HG03025 (cell line): Measurements from ENCODE around the gene BMI1.

ENCODE experiments used
- ATAC-seq: cut with Tn5 transposase; IDR thresholded peaks from one replicate; pipeline ENCODE4 v1.9.1; 2021; ENCODE audit warnings: mild to moderate bottlenecking, moderate library complexity; ENCODE audit not compliant: unreplicated experiment, low FRiP score

The BMI1 gene

DNA sequence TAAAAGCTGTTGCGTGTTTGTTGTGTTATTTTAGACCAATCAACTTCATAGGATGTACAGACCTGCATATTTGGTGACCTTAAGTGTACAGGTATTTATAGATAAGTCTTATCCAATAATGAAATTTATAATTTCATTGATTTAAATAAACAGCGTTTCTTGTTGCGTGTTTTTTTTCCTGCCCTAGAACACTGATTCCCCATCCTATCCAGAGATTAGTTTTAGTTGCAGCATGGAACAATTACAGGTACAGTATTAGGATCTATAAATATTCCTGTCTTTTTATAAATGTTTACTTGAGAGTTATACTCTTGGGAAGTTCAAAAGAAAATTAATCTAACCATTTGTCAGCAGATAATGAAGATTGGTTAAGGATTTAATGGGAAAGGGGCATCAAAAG, 2.1 kb upstream of the BMI1 start:
- no peak for ATAC-seq

DNA sequence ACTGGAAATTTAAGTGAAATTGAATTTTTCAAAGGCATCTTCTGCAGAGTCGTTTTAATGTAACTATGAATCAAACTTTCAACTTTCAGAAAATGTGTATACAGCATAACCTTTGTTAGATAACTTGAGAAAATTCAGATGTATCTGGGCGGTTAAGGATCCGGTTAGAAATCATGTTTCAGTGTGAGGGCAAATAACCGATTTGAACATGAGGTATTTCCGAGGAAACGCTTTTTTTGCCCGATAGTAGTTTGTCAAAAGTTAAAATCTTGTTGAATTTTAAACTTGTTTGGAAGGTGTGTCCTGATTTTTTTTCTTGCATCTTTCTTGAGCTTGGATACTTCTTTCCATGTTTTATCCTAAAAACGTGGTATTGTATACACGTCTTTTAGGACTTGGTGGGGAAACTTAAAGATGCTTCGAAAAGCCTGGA, 1.3 kb upstream of the BMI1 start:
- ATAC-seq, result no peak

DNA sequence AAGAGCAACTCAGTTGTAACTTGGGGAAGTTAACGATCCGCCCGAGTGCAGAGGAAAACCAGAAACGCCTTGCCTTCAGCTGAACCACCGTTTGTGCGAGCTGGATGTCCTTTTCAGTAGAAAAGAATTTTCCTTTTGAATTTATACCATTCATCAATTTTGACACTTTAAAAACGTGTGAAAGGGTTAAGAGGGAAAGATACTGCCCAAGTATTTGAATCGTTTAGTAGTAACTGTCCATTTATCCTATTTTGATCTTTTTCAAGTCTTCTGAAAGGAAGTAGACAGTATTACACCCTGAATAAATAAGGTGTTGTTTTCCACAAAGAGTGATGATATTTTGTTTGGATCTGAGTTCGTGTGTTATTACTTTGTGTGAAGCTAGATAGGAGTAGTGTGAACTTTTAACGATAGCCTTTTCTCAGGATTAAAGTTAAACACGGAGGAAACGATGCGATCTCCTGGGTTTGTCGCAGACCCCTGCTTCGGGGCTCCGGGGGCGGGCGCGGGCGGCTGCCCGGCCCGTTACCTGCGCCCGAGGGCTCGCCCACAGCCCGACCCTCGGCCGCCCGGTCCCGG, 830 bp upstream of the BMI1 start:
- ATAC-seq, result no peak

DNA sequence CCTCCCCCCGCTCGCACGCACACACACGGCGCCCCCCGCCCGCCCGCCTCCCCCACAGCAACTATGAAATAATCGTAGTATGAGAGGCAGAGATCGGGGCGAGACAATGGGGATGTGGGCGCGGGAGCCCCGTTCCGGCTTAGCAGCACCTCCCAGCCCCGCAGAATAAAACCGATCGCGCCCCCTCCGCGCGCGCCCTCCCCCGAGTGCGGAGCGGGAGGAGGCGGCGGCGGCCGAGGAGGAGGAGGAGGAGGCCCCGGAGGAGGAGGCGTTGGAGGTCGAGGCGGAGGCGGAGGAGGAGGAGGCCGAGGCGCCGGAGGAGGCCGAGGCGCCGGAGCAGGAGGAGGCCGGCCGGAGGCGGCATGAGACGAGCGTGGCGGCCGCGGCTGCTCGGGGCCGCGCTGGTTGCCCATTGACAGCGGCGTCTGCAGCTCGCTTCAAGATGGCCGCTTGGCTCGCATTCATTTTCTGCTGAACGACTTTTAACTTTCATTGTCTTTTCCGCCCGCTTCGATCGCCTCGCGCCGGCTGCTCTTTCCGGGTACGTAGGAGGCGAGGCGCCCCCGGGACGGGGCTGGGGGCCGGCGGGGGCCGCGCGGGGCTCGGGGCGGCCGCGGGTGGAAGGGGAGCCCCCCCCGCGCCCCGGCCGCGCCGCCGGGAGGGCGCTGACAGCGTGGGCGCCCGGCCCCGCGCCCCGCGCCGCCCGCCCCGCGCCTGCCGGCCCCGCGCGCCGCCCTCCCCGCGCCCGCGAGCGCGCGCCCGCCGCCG, 441 bp downstream of the BMI1 start:
- ATAC-seq, result no peak

- ATAC-seq, result no peak
These were observed 1.2 kb downstream of the BMI1 start for GRCh38 chr10:22321924-22322640.

- ATAC-seq, result no peak
These were observed 1.8 kb downstream of the BMI1 start for GRCh38 chr10:22322641-22323160.

DNA sequence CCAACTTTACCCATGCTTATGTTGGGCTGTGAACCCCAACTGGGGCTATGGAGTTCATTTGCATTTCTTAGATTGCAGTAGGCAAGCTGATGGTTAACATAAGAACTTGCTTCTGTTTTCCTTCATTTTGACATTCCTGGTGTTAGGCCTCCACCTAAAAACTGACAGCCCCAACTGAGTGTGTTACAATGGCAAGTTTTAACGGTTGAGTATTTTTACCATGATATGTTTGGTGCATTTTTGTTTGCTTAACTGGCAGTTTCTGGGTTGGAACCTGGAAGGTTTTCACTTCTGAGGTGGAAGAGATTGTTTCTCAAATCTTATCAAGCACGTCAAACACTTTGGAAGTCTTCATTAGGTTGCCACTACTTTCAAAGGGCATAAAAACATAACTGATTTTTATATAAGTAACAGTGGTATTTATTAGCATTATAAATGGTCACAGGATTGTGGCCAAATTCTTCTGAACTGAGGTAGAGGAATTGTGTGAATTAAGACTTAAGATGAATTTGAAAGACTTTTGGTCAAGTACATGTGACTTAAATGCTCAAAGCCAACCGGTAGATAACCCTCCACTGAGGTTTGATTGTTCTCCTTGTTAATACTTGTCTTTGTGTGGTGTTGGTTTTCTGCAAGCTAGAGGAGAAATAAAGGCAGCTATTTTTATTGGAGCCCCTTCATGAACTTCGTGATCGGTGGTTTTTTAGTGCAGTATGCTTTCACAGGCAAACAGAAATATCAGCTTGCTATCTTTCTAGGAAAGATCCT, 2.8 kb downstream of the BMI1 start:
- ATAC-seq, result no peak

GRCh38 chr10:22324413-22324812, 3.5 kb downstream of the BMI1 start:
- ATAC-seq, result no peak

DNA sequence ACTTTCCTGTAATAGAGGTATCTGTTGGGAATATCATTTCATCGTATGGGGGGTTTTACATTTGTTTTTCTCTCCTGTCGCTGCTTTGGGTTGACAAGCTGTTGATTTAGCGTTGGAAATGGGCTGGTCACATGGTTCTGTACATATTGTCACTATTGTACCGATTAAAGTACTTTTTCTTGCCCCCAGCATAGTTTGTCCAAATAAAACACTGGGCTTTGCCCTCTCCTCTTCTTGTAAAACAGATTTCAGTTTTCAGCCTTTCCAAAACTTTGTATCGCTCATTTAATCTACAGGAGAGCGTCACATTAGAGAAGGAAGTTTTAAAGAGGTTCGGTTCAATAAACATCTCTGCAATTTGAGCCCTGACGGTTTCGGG, 4.0 kb downstream of the BMI1 start:
- no peak for ATAC-seq

GRCh38 chr10:22325272-22326144, 4.6 kb downstream of the BMI1 start:
- peak; percentile 38 for ATAC-seq

- ATAC-seq, result no peak
These were observed 5.3 kb downstream of the BMI1 start for GRCh38 chr10:22326145-22326702.

DNA sequence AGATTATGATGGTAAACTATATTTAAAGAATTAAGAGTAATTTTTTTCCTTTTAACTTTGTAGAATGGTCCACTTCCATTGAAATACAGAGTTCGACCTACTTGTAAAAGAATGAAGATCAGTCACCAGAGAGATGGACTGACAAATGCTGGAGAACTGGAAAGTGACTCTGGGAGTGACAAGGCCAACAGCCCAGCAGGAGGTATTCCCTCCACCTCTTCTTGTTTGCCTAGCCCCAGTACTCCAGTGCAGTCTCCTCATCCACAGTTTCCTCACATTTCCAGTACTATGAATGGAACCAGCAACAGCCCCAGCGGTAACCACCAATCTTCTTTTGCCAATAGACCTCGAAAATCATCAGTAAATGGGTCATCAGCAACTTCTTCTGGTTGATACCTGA, 8.3 kb downstream of the BMI1 start:
- no peak for ATAC-seq

GRCh38 chr10:22332116-22332692, 11.3 kb downstream of the BMI1 start:
- no peak for ATAC-seq

DNA sequence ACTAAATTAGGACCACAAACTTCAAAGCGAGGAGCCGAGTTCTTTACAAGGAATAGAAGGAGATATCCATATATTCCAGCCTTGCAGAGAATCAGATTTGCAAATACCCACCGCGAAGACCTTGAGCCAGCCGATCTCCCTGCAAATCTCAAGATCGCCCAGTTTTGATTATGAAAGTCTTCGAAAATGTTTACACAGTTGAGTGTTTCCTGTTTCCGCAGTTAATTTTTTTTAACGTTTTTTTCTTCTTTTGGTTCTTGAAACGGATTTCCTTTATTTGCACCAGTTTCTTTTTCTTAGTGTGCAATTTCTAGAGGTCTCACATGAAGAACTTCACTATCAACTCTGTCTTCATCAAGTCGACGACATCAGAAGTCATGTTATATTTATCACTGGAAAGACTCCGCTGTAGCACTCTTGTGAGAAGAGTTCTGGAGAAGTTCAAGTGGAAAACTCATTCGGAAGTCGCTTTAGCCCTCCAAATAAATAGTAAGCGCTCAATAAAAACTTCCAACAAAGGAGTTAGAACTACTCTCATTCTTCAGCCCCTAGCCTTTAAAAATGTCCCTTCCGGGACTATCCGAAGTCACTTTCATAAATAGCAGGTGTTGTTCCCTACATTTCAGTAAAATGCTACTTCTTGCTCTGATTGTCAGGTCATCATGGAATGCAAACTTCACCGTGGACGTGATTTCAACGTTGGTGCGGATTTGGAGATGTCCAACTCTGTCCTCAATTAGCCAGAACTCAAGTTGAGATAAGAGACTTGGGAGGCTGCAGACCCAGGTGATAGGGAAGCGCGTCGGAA, 12.5 kb downstream of the BMI1 start:
- ATAC-seq, result no peak

DNA sequence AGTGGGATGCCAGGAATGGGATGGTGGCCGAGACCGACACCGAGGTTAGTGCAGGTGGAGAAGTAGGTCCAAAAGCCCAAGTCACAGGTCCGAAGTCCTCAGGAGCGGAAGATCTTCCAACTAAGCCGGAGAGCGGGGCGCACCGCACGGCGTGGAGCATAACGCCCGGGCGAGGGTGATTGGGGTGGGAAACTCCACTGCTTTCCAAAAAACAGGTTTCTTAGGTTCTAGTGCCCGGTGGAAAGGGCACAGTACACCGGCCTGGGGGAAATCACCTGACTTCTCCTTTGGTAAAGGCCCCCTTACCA, 13.0 kb downstream of the BMI1 start:
- no peak for ATAC-seq

- ATAC-seq, result no peak
These were observed 13.7 kb downstream of the BMI1 start for GRCh38 chr10:22334414-22335172.

- ATAC-seq, result no peak
These were observed 14.5 kb downstream of the BMI1 start for GRCh38 chr10:22335173-22335933.
